Thoracic aorta (tissue), 2 donors: ENCODE results near the gene SLC35F3. TPM values are rescaled to one million over a fixed set of nuclear protein-coding genes. Genes with fewer than 3 reads are reported as not detected.
"Not testable (repeated sequence)": the region's sequence is repeated elsewhere in the genome, so short reads cannot be mapped to it uniquely, and the experiment has no call there.

ENCODE experiments used
- ATAC-seq: fragments of 150-250 bp; one replicate; pipeline ENCODE4 v1.8.0; 2017; ENCODE audit warnings: low read depth; ENCODE audit not compliant: insufficient number of reproducible peaks, low FRiP score
- DNase-seq: peaks from one replicate; pipeline ENCODE4 v3.0.0-alpha.2; 2020; ENCODE audit warnings: low spot score
- H3K27ac ChIP-seq, 2 donors: fragments of 200-600 bp; sonication (generic); 1 replicate in 1 of 2; 2 replicates in 1 of 2; pipeline ENCODE4 v1.5.1; 2016; ENCODE audit warnings: mild to moderate bottlenecking in 2 of 2, moderate library complexity in 2 of 2
- H3K27me3 ChIP-seq: fragments of 200-600 bp; sonication (generic); replicated peaks from 2 replicates; pipeline ENCODE4 v1.6.0; 2016; ENCODE audit warnings: mild to moderate bottlenecking; ENCODE audit not compliant: insufficient read depth
- H3K36me3 ChIP-seq: fragments of 200-600 bp; sonication (generic); one replicate; pipeline ENCODE4 v1.5.1; 2016
- H3K4me1 ChIP-seq, 2 donors: fragments of 200-600 bp; sonication (generic); 1 replicate in 1 of 2; 2 replicates in 1 of 2; pipeline versions ENCODE4 v1.5.1 to v1.6.0; 2016; ENCODE audit warnings: low read depth in 2 of 2, mild to moderate bottlenecking in 1 of 2; ENCODE audit not compliant: control insufficient read depth in 1 of 2
- H3K4me3 ChIP-seq: fragments of 200-600 bp; sonication (generic); 2 replicates; pipeline ENCODE4 v1.5.1; 2016; ENCODE audit warnings: mild to moderate bottlenecking
- H3K9me3 ChIP-seq: fragments of 200-600 bp; sonication (generic); 2 replicates; pipeline ENCODE4 v1.5.1; 2016
- total RNA-seq, 2 donors: library from RNA; depleted of rRNA; stranded (reverse); fragments of >200 nt; gene quantifications; one replicate each; pipeline versions ENCODE4 v1.1.0 to v1.2.3, GENCODE V29; 2016
- TF ChIP-seq, protein P1 (sequence below): fragments of 200-600 bp; sonication (generic); IDR thresholded peaks from one replicate; pipeline ENCODE4 v1.5.1; 2019; ENCODE audit warnings: antibody characterized with exemption

Gene SLC35F3
- total RNA-seq, 2 donors from 2014 or later: not detected

- no peak for DNase-seq
- no peak overlapping the region for H3K27ac ChIP-seq
- H3K9me3 ChIP-seq: no peaks in the 10 kb centered on the region
- no peaks in the 10 kb centered on the region for H3K27me3 ChIP-seq
- TF ChIP-seq, protein P1, sequence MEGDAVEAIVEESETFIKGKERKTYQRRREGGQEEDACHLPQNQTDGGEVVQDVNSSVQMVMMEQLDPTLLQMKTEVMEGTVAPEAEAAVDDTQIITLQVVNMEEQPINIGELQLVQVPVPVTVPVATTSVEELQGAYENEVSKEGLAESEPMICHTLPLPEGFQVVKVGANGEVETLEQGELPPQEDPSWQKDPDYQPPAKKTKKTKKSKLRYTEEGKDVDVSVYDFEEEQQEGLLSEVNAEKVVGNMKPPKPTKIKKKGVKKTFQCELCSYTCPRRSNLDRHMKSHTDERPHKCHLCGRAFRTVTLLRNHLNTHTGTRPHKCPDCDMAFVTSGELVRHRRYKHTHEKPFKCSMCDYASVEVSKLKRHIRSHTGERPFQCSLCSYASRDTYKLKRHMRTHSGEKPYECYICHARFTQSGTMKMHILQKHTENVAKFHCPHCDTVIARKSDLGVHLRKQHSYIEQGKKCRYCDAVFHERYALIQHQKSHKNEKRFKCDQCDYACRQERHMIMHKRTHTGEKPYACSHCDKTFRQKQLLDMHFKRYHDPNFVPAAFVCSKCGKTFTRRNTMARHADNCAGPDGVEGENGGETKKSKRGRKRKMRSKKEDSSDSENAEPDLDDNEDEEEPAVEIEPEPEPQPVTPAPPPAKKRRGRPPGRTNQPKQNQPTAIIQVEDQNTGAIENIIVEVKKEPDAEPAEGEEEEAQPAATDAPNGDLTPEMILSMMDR: no peak
- H3K4me1 ChIP-seq: no peaks in the 10 kb centered on the region
- no peak overlapping the region for H3K4me3 ChIP-seq
- H3K36me3 ChIP-seq: no peaks in the 10 kb centered on the region
- no peak for ATAC-seq
Measured at GRCh38 chr1:234150892-234151291, 246.4 kb downstream of the SLC35F3 start.

DNA sequence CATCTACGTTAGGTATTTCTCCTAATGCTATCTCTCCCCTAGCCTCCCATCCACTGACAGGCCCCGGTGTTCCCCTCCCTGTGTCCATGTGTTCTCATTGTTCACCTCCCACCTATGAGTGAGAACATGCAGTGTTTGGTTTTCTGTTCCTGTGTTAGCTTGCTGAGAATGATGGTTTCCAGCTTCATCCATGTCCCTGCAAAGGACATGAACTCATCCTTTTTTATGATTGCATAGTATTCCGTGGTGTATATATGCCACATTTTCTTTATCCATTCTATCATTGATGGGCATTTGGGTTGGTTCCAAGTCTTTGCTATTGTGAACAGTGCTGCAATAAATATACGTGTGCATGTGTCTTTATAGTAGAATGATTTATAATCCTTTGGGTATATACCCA lies 247.9 kb downstream of the SLC35F3 start:
- not testable (repeated sequence) for H3K27me3 ChIP-seq, H3K4me1 ChIP-seq, H3K27ac ChIP-seq, H3K4me3 ChIP-seq, DNase-seq, ATAC-seq, H3K9me3 ChIP-seq, H3K36me3 ChIP-seq

DNA sequence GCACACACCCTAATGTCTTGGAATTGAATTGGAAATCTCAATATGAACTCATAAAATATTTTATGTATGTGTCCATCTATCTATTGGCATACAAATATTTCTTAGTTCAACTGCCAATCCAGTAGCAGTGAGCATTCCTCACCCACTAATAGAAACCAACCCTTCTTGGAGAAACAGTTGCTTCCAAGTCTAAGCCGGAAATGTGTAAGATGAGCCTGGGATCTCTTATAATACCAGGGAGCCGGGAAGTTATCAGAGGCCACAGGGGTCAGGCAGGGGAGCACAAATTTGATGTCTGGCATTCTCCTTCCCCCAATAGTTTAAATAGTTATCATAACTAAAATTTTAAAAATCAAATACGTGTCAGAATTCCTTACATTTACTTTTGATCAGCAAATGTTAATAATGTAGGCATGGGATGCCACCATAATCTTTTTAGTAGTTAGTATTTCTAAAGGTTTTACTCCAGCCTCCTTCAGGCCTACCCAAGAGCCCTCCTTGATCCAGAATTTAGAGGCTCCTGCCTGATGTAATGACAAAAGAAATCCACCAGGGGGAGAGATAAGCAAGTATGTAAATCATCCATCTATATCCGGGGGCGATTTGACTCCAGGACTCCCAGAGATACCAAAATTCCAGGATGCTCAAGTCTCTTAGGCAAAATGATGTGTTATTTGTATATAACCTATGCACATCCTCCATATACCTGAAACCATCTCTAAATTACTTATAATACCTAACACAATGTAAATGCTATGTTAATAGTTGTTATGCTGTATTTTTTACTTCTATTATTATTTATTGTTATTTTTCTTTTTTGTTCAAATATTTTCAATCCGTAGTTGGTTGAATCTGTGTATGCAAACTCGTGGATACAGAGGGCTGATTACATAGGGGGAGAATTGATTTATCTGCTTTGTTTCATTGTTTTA lies 250.1 kb downstream of the SLC35F3 start:
- Histone ChIP-seq H3K9me3 (no peaks in the 10 kb centered on the region), H3K36me3 (no peaks in the 10 kb centered on the region), H3K4me3 (no peak overlapping the region), H3K27ac (no peak overlapping the region), H3K4me1 (no peaks in the 10 kb centered on the region), H3K27me3 (no peaks in the 10 kb centered on the region)
- no peak for ATAC-seq
- no peak for DNase-seq
- TF ChIP-seq, protein P1: peak; percentile 76

GRCh38 chr1:234162661-234163060 lies 258.2 kb downstream of the SLC35F3 start:
- TF ChIP-seq, protein P1: no peak
- DNase-seq (no peak), ATAC-seq (no peak)
- Histone ChIP-seq H3K4me3 (no peak overlapping the region), H3K27me3 (no peaks in the 10 kb centered on the region), H3K36me3 (no peaks in the 10 kb centered on the region), H3K4me1 (no peaks in the 10 kb centered on the region), H3K27ac (no peak overlapping the region), H3K9me3 (no peaks in the 10 kb centered on the region)

- DNase-seq (no peak), ATAC-seq (no peak)
- TF ChIP-seq, protein P1: no peak
Measured at GRCh38 chr1:234163267-234163919, 258.9 kb downstream of the SLC35F3 start.

More at GRCh38 chr1:234163267-234163919, 258.9 kb downstream of the SLC35F3 start:
- Histone ChIP-seq H3K27me3 (no peaks in the 10 kb centered on the region), H3K9me3 (no peaks in the 10 kb centered on the region), H3K36me3 (no peaks in the 10 kb centered on the region), H3K4me3 (no peak overlapping the region), H3K4me1 (no peaks in the 10 kb centered on the region), H3K27ac (no peak overlapping the region)
